CD4-positive, alpha-beta T cell treated with Interleukin-6 for 4 hours (primary cell): Measurements from ENCODE around the gene AXIN1.
"Not testable (repeated sequence)": the region's sequence is repeated elsewhere in the genome, so short reads cannot be mapped to it uniquely, and the experiment has no call there.

Experiments
- DNase-seq: peaks from one replicate; pipeline ENCODE4 v3.0.0-alpha.2; 2020; ENCODE audit warnings: mixed read lengths

The AXIN1 gene

DNA sequence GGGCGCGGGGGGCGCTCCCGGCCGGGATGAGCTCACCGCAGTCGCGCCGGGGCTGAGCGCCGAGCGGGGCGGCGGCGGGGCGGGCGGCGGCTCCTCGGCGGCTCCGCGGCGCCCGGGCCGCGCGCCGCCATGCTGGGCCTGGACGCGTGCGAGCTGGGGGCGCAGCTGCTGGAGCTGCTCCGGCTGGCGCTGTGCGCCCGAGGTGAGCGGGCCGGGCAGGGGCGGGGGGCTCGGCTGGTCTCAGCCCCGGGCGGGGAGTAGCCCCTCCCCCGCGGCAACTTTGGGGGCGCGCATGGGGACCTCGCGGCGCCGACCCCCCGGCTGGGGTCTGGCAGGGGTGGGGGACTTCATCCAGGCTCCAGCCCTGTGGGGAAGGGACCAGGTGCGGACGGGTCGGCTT, 72.0 kb downstream of the AXIN1 start, which contains the start of gene ARHGDIG:
TSS of gene ARHGDIG (plus strand) at position 40 of the 400 bp plus-strand sequence. CDS start at position 130, 90 bp downstream.
- no peak for DNase-seq

DNA sequence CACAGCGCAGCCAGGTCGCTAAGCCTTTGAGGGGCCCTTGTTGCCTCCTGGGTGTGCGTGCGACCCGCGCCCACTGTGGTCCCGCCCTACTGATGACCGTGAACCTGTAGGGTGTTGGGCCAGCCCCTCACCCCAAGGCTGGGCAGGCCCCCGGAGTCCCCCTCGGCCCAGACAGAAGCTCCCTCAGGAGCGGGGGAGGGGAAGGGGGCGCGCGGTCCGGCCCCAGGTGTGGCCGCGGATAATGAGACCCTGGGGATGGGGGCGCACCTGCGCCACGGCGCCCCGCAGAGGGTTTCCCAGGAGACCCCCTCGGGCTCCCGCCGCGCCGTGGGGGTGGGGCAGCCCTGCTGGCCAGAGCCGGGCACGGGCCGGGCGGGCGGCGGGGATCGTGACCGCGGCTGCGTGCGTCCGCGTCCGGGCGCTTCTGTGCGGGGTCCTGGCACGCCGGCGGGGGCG, 72.5 kb downstream of the AXIN1 start:
- no peak for DNase-seq

DNA sequence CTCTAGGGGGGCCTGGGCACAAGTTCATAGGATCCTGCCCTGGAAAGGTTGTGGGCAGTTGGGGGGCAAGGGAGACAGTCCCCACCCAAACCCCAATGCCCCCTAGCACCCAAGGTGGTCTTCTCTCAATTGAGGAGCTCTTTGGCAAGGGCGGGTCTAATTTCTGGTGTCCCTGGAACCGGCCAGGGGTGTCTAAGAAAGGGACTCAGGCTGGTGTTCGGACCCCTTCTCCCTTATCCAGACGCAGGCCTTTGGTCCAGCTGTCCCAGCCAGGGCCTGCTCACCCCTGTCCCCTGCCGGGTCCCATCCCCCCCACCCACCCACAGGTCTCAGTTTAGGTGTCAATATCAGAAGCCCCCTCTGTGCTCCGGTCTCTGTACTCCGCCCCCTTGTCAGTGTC, 73.0 kb downstream of the AXIN1 start:
- no peak for DNase-seq

DNA sequence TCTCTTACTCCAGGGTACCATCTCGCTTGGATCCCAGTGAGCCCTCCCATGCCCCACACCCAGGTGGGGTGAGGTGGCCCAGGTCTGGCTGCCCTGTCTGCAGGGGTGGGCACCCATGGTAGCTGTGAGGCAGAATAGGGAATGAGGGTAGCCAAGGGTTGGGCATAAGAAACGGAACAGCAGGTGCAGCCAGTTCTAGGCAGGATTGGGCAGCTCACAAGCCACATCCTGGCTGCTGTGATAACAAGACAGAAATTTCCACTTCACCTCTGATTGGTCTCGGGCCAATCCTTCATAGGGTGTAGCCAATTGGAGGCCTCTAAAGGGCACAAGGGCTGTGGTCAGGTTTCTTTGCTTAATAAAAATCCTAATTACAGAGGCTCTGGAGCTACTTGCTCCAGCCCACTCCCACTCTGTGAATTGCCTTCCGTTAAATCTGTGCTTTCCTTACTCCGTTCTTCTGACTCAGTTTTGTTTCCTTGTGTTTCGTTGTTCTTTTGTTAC, 73.6 kb downstream of the AXIN1 start:
- DNase-seq: no peak

DNA sequence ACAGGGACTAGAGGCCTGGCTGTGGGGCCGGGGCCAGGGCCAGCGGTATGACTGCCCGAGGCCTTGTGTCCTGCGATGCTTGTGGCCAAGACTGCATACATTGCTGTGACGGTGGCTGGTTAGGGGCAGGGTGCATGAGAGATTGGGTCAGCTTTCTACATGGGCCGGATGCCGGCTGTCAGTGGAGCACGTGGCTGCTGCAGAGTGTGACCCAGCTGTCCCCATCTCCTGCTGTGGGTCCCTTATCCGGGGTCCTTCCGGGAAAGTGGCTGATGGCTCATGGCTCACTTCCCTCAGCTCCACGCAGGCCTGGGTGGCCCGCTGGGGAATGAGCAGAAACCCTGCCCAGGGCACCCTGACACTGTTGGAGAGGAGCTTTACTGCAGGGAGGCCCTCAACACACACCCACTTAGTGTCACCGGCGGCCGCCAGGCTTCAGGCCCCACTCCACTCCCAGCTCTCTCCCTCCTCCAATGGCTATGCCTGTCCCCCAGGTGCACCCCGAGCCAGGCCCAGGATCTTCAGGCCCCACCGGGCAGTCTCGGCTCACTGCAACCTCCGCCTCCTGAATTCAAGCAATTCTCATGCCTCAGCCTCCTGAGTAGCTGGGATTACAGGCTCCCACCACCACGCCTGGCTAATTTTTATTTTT, 76.0 kb downstream of the AXIN1 start:
- DNase-seq: no peak

DNA sequence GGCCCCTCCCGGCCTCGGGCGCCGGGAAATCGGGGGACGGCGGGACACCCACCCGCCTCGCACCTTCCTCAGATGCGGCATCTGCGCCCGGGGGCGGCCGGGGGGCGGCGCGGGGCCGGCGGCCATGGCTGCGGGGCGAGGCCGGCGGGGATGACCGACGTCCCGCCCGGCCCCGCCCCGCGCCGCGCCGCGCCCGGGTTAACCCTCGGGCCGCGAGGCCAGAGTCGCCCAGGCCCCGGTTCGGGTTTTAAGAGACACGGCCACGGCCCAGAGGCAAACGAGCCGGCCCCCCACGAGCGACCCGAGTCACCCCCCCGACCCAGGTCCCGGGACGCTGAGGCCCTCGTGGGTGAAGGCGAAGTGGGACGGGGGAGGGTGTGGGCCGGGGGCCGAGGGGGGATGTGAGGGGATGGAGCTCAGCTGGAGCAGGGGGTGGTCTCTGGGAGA, 76.7 kb downstream of the AXIN1 start, which contains the start of gene RGS11:
TSS of gene RGS11 (minus strand) at position 159 of the 447 bp plus-strand sequence. CDS start at position 126, 33 bp downstream.
- no peak for DNase-seq

DNA sequence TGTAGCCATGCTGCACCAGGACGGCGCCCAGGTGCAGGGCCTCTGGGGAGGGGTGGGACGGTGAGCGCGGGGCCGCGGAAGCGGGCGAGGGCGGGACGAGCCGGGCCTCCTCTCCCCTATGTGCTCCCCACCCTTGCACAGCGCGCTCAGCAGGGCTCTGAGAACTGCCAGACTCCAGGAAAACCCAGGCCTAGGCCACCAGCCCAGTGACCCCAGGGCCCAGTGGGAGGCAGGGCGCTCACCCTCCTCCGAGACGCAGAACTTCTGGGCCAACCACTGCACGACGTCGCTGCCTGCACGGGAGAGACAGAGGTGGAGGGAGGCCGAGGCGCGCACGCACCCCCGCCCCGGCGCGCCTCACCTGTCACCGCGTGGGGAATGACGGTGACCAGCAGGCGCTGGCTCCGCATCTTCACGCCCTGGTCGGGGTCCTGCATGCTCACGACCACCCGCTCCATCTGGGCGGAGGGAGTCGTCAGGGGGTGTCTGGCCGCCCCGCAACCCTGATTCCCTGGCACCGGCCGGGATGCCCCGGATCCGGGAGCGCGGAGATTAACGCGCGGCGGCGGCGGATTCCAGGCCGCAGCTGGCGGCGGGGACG, 77.4 kb downstream of the AXIN1 start:
- no peak for DNase-seq

DNA sequence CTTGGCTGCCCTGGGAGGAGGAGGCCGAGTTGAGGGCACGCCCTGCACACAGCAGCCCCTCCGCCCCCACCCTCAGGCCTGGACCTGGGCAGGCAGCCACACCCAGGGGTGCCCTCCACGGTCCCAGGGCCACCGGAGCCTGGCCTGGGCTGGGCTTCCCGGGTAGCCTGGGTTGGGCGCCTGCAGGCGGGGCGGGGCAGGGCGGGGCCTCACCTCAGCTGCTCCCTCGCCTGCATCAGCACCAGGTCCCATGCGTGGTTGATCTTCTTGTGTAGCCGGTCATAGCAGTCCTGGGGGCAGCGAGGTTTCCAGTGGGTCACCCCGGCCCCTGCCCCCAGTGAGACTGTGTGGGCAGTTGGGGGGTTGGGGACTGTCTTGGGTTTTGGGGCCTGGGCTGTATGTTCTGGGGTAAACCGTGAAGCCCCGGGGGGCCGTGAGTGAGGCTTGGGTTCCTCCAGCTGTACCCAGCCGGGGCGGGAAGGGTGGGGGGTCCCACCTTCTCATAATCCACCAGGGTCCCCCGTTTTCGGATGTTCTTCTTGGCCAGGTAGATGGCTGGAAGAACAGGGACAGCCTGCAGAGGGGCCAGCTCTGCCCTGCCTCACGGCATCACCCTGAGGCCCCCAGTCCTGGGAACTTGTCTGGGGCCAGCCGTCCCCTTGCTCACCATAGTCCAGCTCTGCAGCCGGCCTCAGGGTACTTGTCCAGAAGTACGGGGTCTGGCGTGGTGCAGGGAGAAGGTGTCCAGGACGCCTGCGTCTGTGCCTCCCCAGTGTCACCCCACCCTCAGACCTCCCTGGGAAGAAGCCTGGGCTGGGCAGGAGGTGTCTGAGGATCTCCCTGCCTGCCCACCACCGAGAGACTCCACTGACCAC, 78.7 kb downstream of the AXIN1 start:
- DNase-seq: no peak

DNA sequence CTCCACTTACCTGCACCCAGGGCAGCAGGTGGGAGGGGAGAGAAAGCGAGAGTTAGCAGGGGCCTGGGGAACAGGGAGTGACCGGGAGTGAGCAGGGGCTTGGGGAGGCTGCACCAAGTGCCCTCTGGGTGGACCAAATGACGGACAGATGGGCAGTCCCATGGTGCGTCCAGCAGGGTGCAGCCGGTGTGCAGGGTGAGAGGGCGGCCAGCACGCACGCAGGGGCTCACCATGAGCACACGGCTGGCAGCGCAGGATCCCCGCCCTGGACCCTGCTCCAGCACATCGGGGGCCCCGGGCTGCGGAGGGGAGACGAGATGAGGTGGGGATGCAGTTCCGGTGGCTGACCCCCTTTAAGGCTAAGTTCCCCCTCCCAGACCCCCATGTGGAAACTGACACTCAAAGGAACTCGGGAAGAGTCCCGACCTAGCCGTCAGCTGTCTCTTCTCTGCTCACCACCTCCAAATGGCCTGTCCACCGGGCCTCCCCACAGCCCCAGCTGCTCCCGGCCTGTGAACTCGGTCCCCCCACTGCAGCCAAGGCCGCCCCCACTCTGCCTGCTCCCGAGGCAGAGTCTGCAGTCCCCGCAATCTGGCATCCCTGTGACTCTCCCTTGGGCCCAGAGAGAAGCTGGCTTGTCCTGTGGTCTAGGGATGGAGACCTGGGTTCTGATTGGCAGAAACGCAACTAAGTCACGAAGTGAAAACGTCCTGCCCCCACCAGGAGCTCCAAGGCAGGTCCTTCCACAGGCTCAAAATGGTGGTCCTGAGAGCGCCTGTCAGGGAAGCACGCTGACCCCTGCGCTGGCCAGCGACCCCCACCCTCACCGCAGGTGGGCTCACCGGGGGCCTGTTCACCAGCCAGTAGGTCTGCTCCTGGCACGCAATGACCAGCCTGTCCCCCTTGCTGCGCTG, 79.6 kb downstream of the AXIN1 start:
- no peak for DNase-seq

DNA sequence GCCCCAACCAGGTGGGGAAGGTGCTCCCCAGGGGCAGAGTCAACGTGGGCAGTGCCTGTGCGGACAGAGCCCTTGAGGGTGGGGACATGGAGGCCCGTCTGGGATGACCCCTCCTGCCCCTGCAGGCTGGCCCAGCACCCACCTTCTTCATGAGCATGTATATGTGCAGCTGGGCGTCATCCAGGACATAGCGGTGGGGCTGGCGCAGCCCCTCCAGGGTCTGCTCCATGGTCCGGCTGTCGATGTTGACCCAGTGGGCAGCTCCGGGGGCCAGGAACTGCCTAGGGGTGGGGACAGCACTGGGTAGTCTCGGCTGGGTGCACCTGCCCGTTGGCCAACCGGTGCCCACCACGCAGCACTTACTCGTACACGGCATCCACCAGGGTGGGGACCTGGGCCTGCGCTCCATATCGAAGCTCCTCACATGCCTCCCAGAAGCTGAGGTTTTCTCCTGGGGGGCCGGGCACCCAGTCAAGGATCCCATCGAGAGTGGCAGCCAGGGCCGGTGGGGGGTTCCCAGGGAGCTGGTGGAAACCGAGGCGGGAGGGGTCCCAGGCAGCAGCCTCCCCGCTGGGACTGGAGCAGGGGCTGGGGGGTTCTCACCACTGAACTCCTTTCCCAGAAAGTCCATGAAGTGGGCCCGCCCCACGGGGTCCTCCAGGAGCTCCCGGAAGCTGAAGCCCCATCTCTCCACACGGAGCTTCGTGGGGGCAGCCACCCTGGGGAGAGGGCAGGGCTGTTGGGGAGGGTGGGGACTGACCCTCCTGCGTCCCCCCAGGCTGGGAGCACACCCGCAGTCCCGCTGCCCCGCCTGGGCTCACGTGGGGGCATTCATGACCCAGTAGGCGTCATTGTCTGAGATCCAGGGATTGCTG, 81.9 kb downstream of the AXIN1 start:
- no peak for DNase-seq

DNA sequence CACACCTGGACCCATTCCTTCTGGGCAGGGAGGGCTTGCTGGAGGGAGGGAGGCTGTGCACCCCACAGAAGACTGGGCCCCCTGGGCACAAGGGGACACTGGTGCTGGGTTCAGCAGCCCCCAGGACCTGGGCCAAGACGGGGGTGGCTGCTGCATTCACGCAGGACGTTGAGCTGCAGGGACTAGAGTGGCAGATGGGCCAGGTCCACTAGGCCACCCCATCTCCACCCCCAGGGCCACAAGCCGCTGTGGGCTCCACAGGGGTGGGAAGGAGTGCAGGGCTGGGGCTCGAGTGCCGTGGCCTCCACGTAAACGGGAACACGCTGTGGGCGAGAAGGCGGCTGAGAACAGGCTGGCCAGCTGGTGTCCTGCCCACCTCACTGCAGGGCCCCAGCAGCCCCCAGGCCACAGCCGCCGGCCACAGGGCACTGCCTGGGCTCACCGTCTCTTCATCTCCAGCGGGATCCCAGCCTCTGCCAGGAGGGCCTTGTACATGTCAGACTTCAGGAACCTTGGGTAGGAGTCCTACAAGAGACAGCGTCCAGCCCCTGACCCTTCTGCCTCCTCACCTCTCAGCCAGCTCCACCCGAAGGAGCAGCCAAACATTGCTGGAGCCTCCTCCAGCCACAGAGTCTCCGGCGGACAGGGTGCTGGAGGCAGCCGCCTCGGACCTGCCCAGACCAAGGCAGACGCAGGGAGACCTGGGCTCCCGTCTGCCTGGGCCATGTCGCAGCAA, 83.3 kb downstream of the AXIN1 start:
- no peak for DNase-seq

DNA sequence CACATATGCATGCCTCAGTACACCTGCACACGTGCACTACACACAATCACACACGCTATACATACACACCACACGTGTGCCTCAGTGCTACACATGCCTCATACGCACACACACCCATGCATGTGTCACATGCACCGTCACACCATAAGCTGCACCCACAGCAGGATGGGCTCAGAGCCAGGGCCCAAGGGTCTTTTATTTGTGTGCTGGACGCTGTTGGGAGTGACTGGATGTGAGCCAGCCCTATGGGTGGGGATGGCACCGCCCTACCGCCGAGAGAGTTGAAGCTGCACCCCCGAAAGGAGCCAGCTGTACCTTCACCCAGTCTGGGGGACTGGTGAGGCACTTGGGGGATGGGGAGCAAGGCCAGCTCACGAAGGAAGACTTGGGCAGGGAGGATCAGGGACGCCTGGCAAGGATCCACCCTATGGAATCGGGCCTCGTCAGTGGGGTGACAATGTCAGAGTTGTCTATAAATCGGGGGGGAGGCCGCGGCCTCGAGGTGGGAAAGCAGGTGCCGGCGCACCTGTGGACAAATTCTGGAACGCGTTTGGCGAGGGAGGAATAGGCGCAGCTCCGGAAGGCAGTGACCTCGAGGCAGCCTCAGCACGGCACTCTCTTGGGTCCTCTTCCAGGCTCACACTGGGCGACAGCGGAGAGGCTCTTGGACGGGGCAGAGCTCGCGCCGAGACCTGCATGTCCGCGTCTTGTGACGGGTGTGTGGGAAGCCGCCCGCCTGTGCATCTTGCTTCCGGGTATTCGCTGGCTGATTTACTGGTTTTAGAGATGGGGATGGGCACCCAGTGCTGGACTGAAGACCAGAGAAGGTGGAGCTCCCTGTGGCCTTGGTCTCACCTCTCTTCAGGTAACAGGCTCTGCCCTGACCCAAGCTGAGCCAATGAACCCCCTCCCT, 84.1 kb downstream of the AXIN1 start:
- DNase-seq: no peak

DNA sequence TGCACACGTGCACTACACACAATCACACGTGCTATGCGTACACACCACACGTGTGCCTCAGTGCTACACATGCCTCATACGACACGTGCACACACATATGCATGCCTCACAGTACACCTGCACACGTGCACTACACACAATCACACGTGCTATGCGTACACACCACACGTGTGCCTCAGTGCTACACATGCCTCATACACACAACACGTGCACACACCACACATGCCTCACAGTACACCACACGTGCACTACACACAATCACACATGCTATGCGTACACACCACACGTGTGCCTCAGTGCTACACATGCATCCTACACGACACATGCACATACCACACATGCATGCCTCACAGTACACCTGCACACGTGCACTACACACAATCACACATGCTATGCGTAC, 85.0 kb downstream of the AXIN1 start:
- DNase-seq: not testable (repeated sequence)

DNA sequence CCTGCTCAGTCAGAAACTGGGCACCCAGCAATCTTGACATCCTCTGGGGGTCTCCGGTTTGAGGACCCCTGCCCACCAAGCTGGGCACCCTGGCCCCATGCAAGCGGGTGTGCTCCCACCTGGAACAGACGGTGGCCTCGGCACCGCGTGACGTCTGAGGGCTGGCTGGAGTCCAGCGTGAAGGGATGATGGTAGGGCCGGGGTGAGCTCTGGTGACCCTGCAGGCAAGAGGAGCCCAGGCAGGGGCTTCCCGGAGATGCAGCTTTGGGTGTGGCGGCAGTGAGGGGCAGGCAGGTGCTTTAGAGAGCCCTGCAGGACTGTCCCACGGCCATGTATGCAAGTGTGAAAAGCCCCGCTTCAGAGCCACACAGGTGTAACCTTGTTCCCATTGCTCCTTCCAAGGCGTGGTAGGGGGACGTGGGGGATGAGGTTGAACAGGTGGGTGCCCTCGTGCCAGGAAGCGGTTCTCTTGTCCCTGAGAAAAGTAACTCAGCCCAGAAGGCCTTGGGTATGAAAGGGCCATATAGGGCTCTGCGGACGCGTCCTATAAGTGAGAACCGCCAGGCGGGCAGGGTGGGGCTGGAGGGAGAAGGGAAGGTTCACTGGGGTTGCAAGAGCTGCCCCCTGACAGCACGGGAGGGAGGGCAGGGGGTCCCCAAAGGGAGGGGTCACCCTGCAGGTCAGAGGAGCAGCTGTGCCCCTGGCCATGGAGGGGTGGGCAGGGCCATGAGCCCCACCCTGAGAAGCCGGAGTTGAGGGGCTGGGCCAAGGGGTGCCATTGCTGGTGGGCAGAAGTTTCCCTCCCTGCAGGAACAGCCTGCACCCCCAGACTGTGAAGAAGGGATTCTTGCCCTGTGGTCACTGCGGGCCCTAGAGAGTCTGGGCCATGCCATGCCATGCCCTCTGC, 86.0 kb downstream of the AXIN1 start:
- DNase-seq: no peak

DNA sequence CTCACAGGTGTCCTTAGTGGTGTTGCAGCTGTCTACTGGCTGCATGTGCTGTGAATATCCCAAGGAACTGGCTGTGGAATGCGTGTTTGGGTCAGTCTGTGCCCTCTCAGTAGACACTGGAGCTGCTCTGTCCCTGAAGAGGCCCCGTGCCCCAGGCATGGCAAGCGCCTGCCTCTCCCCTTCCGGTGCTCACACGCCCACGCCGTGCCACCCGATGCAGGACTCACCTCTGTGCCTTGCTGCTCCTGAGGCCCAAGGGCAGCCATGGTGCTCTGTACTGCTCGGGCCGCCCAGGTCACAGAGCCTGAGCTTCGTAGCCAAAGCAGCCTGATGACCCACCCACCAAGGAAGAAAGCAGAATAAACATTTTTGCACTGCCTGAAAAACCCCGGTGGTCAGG, 86.8 kb downstream of the AXIN1 start:
- no peak for DNase-seq

DNA sequence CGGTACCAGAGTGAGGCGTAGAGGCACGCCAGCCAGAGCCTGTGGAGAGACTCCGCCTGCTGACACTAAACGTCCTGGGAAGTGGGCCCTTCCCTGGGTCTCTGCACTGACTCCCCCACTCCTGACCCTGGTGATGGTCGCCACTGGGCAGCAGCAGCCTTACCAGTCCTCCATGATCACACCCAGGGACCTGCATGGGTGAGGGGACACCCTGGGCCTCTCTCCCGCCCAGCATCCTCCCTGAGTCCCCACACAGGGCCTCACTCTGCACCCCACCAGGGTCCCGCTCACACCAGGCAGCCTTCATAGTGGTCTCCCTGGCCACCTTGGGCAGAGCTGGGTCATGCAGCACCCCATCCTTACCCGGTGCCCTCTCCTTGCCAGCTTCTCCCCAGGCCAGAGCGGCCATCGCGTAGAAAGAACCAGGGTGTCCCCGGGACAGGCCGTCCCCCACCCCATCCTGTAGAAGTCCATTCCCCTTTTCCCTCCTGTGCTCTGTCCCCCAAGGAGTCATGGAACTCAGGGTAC, 87.5 kb downstream of the AXIN1 start:
- no peak for DNase-seq

DNA sequence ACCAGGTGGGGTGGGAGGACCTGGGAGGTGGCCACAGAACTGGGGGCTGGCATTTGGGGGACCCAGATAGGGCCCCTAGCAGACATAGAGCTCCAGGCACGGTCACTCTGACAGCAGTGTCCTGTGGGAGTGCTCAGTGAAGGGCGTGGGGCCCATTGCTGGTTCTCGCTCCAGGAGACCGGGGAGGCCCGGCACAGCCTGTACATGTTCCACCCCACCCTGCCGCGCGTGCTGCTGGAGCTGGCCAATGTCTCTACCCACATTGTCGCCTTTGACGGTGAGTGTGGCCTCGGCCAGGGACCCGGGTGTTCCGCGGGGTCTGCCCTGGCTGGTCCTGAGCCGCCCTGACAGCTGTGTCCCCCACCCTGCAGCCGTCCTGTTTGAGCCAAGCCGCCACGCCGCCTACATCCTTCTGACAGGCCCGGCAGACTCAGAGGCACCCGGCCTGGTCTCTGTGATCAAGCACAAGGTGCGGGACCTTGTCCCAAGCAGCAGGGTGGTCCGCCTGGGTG, 88.0 kb downstream of the AXIN1 start:
- no peak for DNase-seq

DNA sequence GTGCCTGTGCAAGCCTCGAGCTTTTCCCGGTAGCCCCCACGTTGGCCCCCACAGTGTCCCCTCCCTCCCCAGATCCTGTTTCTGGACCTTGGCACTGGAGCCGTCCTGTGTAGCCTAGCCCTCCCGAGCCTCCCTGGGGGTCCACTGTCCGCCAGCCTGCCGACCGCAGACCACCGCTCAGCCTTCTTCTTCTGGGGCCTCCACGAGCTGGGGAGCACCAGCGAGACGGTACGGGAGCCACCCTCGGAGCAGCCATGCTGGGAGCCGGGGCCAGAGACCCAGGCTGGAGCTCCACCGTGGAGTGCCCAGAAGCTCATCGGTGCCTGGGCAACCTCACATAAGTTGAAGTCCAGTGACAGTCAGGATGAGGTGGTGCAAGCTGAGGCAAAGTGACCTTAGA, 88.6 kb downstream of the AXIN1 start:
- no peak for DNase-seq
